ENCODE results near the gene ANXA1. TPM values are rescaled to one million over a fixed set of nuclear protein-coding genes. Genes with fewer than 3 reads are reported as not detected.

ANXA1 gene
- total RNA-seq, 1 experiment from 2014 or later = 72.0 TPM

DNA sequence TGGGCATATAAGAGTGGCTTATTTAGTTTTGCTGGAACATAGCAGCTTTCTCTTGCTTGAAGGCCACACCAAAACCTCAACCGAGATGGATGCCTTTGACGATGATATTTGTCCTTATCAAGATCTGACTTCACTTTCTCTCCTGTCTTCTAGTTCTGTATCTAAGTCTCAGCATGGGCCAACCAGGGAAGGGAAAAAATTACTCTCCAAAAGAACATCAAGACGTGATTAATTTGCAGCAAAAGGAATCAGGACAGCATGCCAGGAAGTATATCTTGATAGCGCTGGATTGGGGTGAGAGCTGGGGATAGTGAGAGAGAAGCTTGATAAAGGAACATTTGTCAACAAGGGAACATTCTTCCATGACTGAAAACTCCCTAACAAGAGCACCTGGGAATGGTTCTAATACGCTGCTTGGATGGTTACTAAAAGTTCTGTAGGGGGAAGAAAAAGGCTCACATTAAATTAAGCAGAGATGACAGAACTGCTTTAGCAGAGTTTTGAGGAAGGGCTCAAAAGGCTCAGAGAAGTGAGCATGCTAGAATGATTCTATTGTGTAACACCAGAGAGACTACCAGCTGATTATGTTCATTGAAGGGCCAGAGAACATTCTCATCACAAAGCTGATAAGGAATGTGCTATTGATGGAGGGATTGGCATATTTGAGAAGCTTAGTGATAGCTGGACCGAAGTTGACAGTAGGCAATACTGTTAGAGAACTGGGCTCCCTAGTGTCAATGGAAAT, 21.6 kb upstream of the ANXA1 start:
- ATAC-seq = no peak

DNA sequence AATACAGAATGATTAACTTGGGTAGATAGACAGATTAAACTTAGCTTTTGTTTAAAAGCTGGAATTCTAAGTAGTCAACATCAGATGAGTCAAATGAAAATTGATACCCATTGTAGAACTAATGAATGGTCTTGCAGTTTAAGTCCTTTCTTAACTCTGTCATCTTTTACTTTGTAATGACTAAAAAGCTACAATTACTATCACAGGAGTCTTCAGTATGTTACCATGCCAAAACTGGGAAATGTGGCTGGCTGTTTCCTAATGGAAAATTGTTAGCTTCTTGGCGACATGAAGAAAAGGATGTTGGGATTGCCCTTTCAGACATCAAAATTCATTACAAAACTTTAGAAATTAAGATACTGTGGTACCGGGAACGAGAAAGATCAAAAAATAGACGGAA, 20.2 kb upstream of the ANXA1 start:
- POLR2A ChIA-PET = no interaction called here
- no peak for ATAC-seq
- in situ Hi-C loops (cut with HindIII; ENCODE audit: low pct_unique_long_range_greater_than_20kb, low sequenced_read_pairs) = no loop called here

More for the DNA sequence above, 21.6 kb upstream of the ANXA1 start:
- peaks cover 15% of the 10 kb centered on the region for H3K4me1 ChIP-seq (ENCODE audit: control insufficient read depth, insufficient read depth, low read length)
- no peaks in the 10 kb centered on the region for H3K36me3 ChIP-seq (ENCODE audit: control insufficient read depth, insufficient read depth, low read length)
- H3K27me3 ChIP-seq (ENCODE audit: control insufficient read depth, insufficient read depth, low read length) = no peaks in the 10 kb centered on the region
- ChIA-PET CTCF (no interaction called here), POLR2A (no interaction called here)
- intact Hi-C loops (cut with micrococcal nuclease; ENCODE audit: unreplicated experiment) = no loop called here
- no peaks in the 10 kb centered on the region for H3K9me3 ChIP-seq (ENCODE audit: control insufficient read depth, insufficient read depth, low read depth, low read length)
- no peak overlapping the region for H3K4me3 ChIP-seq (ENCODE audit: low read depth in 2 of 2, low read length in 2 of 2)
- in situ Hi-C loops (cut with HindIII; ENCODE audit: low pct_unique_long_range_greater_than_20kb, low sequenced_read_pairs) = no loop called here
- H3K27ac ChIP-seq (ENCODE audit: low read length) = peak overlapping the region; percentile 29; the same call in 1 of the 2 replicates
- no TSS peak for BruUV-seq (replicated peaks)
- no peak for TF ChIP-seq TCF7L2 (IDR thresholded peaks at IDR 0.05; ENCODE audit: low read depth, low read length)
- TF ChIP-seq POLR2AphosphoS5 (IDR thresholded peaks at IDR 0.05; ENCODE audit: low read depth, low read length) = no peak
- no peak for TF ChIP-seq SIN3A (IDR thresholded peaks at IDR 0.05; ENCODE audit: borderline replicate concordance, insufficient read depth, low read depth, low read length)
- TF ChIP-seq, protein P1, sequence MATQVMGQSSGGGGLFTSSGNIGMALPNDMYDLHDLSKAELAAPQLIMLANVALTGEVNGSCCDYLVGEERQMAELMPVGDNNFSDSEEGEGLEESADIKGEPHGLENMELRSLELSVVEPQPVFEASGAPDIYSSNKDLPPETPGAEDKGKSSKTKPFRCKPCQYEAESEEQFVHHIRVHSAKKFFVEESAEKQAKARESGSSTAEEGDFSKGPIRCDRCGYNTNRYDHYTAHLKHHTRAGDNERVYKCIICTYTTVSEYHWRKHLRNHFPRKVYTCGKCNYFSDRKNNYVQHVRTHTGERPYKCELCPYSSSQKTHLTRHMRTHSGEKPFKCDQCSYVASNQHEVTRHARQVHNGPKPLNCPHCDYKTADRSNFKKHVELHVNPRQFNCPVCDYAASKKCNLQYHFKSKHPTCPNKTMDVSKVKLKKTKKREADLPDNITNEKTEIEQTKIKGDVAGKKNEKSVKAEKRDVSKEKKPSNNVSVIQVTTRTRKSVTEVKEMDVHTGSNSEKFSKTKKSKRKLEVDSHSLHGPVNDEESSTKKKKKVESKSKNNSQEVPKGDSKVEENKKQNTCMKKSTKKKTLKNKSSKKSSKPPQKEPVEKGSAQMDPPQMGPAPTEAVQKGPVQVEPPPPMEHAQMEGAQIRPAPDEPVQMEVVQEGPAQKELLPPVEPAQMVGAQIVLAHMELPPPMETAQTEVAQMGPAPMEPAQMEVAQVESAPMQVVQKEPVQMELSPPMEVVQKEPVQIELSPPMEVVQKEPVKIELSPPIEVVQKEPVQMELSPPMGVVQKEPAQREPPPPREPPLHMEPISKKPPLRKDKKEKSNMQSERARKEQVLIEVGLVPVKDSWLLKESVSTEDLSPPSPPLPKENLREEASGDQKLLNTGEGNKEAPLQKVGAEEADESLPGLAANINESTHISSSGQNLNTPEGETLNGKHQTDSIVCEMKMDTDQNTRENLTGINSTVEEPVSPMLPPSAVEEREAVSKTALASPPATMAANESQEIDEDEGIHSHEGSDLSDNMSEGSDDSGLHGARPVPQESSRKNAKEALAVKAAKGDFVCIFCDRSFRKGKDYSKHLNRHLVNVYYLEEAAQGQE (IDR thresholded peaks at IDR 0.05; ENCODE audit: insufficient read depth in 1 of 2, low read depth in 2 of 2, low read length in 1 of 2) = no peak
- TF ChIP-seq, protein P2, sequence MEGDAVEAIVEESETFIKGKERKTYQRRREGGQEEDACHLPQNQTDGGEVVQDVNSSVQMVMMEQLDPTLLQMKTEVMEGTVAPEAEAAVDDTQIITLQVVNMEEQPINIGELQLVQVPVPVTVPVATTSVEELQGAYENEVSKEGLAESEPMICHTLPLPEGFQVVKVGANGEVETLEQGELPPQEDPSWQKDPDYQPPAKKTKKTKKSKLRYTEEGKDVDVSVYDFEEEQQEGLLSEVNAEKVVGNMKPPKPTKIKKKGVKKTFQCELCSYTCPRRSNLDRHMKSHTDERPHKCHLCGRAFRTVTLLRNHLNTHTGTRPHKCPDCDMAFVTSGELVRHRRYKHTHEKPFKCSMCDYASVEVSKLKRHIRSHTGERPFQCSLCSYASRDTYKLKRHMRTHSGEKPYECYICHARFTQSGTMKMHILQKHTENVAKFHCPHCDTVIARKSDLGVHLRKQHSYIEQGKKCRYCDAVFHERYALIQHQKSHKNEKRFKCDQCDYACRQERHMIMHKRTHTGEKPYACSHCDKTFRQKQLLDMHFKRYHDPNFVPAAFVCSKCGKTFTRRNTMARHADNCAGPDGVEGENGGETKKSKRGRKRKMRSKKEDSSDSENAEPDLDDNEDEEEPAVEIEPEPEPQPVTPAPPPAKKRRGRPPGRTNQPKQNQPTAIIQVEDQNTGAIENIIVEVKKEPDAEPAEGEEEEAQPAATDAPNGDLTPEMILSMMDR (IDR thresholded peaks at IDR 0.05) = no peak
- no peak for DNase-seq (ENCODE audit: low read depth, low spot score)

More for the DNA sequence above, 20.2 kb upstream of the ANXA1 start:
- no TSS peak for BruUV-seq (replicated peaks)
- intact Hi-C loops (cut with micrococcal nuclease; ENCODE audit: unreplicated experiment) = no loop called here
- TF ChIP-seq SIN3A (IDR thresholded peaks at IDR 0.05; ENCODE audit: borderline replicate concordance, insufficient read depth, low read depth, low read length) = no peak
- H3K4me1 ChIP-seq (ENCODE audit: control insufficient read depth, insufficient read depth, low read length) = peaks cover 15% of the 10 kb centered on the region
- H3K36me3 ChIP-seq (ENCODE audit: control insufficient read depth, insufficient read depth, low read length) = no peaks in the 10 kb centered on the region
- CTCF ChIA-PET = no interaction called here
- no peak overlapping the region for H3K4me3 ChIP-seq (ENCODE audit: low read depth in 2 of 2, low read length in 2 of 2)
- no peak for DNase-seq (ENCODE audit: low read depth, low spot score)
- no peaks in the 10 kb centered on the region for H3K27me3 ChIP-seq (ENCODE audit: control insufficient read depth, insufficient read depth, low read length)
- H3K9me3 ChIP-seq (ENCODE audit: control insufficient read depth, insufficient read depth, low read depth, low read length) = no peaks in the 10 kb centered on the region
- H3K27ac ChIP-seq (ENCODE audit: low read length) = peak overlapping the region; percentile 77; the same call in 1 of the 2 replicates

Measured in Panc1 (cell line).